GM06990 (cell line): ENCODE measurements around the gene DCHS2.

Experiments used
- DNase-seq: peaks from one replicate; pipeline ENCODE4 v3.0.0-alpha.2; 2011; ENCODE audit not compliant: insufficient read length; ENCODE audit errors: extremely low read depth
- H3K27me3 ChIP-seq: replicated peaks from 2 replicates; pipeline ENCODE4 v1.6.0; 2011; ENCODE audit warnings: low read length; ENCODE audit not compliant: control insufficient read depth, insufficient read depth
- H3K36me3 ChIP-seq: 2 replicates; pipeline ENCODE4 v1.5.1; 2011; ENCODE audit warnings: low read length; ENCODE audit not compliant: control insufficient read depth, insufficient read depth
- H3K4me3 ChIP-seq: replicated peaks from 2 replicates; pipeline ENCODE4 v1.5.1; 2011; ENCODE audit warnings: low read depth, mild to moderate bottlenecking, control low read depth, low read length
- CTCF ChIP-seq: IDR thresholded peaks from 2 replicates; pipeline ENCODE4 v1.5.1; 2011; ENCODE audit warnings: low read length, control low read depth, mild to moderate bottlenecking, inconsistent platforms; ENCODE audit not compliant: insufficient read depth, poor library complexity, severe bottlenecking

DCHS2 gene

DNA sequence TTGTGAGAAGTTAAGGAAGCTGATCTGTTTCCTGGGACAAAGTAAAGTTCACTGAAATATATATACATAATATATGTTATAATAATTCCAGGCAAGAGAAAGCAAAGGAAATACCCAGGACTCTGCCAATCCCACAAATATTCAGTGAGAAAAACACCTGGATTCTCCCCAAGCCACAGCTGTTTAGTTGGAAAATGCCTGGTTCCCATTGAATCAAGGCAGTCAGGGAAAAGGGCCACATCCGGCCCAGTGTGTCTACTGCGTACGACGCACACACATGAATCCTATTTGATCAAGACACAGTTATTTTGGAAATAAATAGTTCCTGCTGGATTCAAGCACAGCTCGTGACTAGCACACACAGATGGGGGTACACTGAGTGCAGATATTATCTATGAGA lies 6.3 kb upstream of the DCHS2 start:
- DNase-seq: no peak
- no peaks in the 10 kb centered on the region for H3K36me3 ChIP-seq
- no peak overlapping the region for H3K4me3 ChIP-seq
- TF ChIP-seq CTCF: no peak
- H3K27me3 ChIP-seq: no peaks in the 10 kb centered on the region

- H3K36me3 ChIP-seq: no peaks in the 10 kb centered on the region
- DNase-seq: no peak
- no peaks in the 10 kb centered on the region for H3K27me3 ChIP-seq
Observed at GRCh38 chr4:154495867-154496266, 4.3 kb upstream of the DCHS2 start.

GRCh38 chr4:154492288-154492687 lies 689 bp upstream of the DCHS2 start:
- H3K36me3 ChIP-seq: no peaks in the 10 kb centered on the region
- no peaks in the 10 kb centered on the region for H3K27me3 ChIP-seq
- no peak for DNase-seq
- no peak for TF ChIP-seq CTCF
- peak overlapping the region; percentile 37; the same call in 1 of the 2 replicates for H3K4me3 ChIP-seq

More at GRCh38 chr4:154495867-154496266, 4.3 kb upstream of the DCHS2 start:
- H3K4me3 ChIP-seq: no peak overlapping the region
- TF ChIP-seq CTCF: no peak

DNA sequence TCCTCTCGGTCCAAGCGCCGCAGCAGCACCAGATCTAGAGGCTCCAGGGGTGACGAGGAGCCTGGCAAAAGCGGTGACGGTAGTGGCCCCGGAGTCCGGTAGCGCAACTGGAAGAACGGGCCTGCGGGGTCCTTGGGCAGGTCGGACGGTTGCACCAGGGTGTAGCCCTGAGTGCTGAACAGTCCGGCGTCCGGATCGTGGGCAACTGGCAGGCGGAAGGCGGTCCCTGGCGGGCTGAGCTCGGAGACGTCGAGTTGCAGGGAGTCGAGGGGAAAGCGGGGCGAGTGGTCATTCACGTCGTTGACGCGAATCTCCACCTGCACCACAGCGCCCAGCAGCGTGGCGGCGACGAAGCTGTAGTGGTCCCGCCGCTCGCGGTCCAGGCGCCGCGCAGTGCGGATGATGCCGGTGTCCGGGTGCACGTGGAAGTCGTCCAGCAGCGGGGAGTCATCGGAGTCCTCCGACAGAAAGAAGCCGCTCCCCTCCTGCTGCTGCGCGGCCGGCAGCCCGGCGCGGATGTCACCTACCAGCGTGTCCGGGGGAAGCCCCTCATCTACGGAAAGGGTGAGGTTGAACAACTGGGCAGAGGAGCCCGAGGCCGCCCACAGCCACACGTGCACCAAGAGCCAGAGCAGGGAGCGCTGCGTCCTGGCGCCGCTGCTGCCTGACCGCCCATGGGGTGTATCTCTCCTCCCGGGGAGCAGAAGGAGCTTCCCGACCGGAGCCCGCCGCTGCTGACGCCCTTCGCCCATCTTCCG lies 837 bp downstream of the DCHS2 start:
- TF ChIP-seq CTCF: no peak
- DNase-seq: no peak
- Histone ChIP-seq H3K4me3 (peak overlapping the region; percentile 37), H3K27me3 (no peaks in the 10 kb centered on the region; the same call in 1 of the 2 replicates), H3K36me3 (no peaks in the 10 kb centered on the region)

DNA sequence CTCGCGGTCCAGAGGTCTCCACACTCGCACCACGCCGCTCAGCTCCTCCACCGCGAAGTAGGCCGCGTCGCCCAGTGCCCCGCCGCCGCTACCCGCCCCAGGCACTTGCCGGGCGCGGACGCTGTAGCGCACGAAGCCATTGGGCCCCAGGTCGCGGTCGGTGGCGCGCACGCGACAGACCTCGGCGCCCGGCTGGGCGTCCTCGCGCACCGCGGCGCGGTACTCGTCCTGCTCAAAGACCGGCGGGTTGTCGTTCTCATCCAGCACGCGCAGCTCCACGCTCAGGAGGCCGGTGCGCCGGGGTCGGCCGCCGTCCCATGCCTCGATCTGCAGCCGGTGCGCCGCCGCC lies 1.4 kb downstream of the DCHS2 start:
- no peak for DNase-seq
- Histone ChIP-seq H3K27me3 (no peaks in the 10 kb centered on the region; the same call in 1 of the 2 replicates), H3K4me3 (no peak overlapping the region), H3K36me3 (no peaks in the 10 kb centered on the region)
- no peak for TF ChIP-seq CTCF

- DNase-seq: no peak
- TF ChIP-seq CTCF: no peak
- Histone ChIP-seq H3K4me3 (no peak overlapping the region), H3K27me3 (no peaks in the 10 kb centered on the region; the same call in 1 of the 2 replicates), H3K36me3 (no peaks in the 10 kb centered on the region)
Observed at GRCh38 chr4:154489558-154490233, 1.9 kb downstream of the DCHS2 start.
